ENCODE results near the gene CACNB4.

The CACNB4 gene

GRCh38 chr2:151789055-151789834, 309.6 kb downstream of the CACNB4 start:
- no peak overlapping the region for H2BK120ac ChIP-seq (ENCODE audit: low read depth, low read length)
- H3K9ac ChIP-seq (ENCODE audit: low read length): no peak overlapping the region
- H2AFZ ChIP-seq (ENCODE audit: low read depth, low read length): no peak overlapping the region
- H3K23ac ChIP-seq (ENCODE audit: low read length in 2 of 2): no peak overlapping the region
- H3K36me3 ChIP-seq (ENCODE audit: control insufficient read depth in 1 of 2, insufficient read depth in 2 of 2, low read depth in 1 of 2, low read length in 2 of 2): peaks cover 12 to 35% of the 10 kb centered on the region in 2 experiments
- no peak overlapping the region for H2AK5ac ChIP-seq (ENCODE audit: low read length, severe bottlenecking)
- WGBS: 96% methylated on average over 3 of the region's 4 CpGs
- H4K91ac ChIP-seq (ENCODE audit: low read length): no peak overlapping the region
- peaks cover 3% of the 10 kb centered on the region for H3K79me1 ChIP-seq (replicated peaks; ENCODE audit: low read length, poor library complexity, severe bottlenecking)
- no peak for DNase-seq
- no peak overlapping the region for H3K27ac ChIP-seq (ENCODE audit: low read length, poor library complexity, severe bottlenecking)
- no peaks in the 10 kb centered on the region for H3K27me3 ChIP-seq (ENCODE audit: control insufficient read depth in 1 of 2, insufficient read depth in 1 of 2, low read length in 2 of 2)
- no peak overlapping the region for H3K18ac ChIP-seq (ENCODE audit: low read depth in 1 of 2, low read length in 2 of 2)
- no peak overlapping the region for H2BK5ac ChIP-seq (ENCODE audit: low read depth, low read length, poor library complexity, severe bottlenecking)
- no peak overlapping the region for H2BK15ac ChIP-seq (ENCODE audit: low read depth, poor library complexity, severe bottlenecking)
- H3K9me3 ChIP-seq (ENCODE audit: control insufficient read depth, low read length): no peaks in the 10 kb centered on the region
- no peak overlapping the region for H4K8ac ChIP-seq (ENCODE audit: low read length)
- H3K4me1 ChIP-seq (ENCODE audit: control insufficient read depth, insufficient read depth, low read depth, low read length): no peaks in the 10 kb centered on the region
- H3K4me2 ChIP-seq (ENCODE audit: low read length, poor library complexity, severe bottlenecking): no peak overlapping the region
- no peak overlapping the region for H2BK12ac ChIP-seq (ENCODE audit: low read length in 2 of 2)
- no peak overlapping the region for H3K4me3 ChIP-seq (ENCODE audit: insufficient read depth in 1 of 2, low read depth in 1 of 2, low read length in 2 of 2)
- H3K14ac ChIP-seq (ENCODE audit: low read length in 2 of 2): no peak overlapping the region
- no peak overlapping the region for H3K4ac ChIP-seq (ENCODE audit: low read depth in 1 of 2, low read length in 2 of 2)

DNA sequence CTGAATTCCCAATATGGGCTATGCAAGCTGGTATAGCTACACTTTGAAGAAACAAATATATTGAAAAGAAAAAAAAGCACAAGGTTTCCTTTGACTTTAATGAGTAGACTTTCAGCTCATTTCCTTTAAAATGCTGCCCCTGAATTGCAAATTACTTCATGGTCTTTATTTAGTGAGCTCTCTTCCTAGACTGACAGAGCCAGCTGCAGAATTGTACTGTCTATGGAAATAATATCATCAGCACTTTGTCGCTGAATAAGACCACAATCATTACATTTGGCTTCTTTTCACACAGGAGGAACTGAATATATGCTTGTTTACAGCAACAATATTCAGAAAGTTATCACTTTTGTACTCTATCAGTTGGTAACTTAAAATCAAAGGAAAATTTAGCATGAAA, 312.4 kb downstream of the CACNB4 start:
- Histone ChIP-seq H3K27me3 (ENCODE audit: control insufficient read depth in 1 of 2, insufficient read depth in 1 of 2, low read length in 2 of 2) (no peaks in the 10 kb centered on the region), H3K4ac (ENCODE audit: low read depth in 1 of 2, low read length in 2 of 2) (no peak overlapping the region), H3K4me1 (ENCODE audit: control insufficient read depth, insufficient read depth, low read depth, low read length) (no peaks in the 10 kb centered on the region), H2BK12ac (ENCODE audit: low read length in 2 of 2) (no peak overlapping the region), H4K8ac (ENCODE audit: low read length) (no peak overlapping the region), H3K4me2 (ENCODE audit: low read length, poor library complexity, severe bottlenecking) (no peak overlapping the region), H3K4me3 (ENCODE audit: insufficient read depth in 1 of 2, low read depth in 1 of 2, low read length in 2 of 2) (no peak overlapping the region), H3K36me3 (ENCODE audit: control insufficient read depth in 1 of 2, insufficient read depth in 2 of 2, low read depth in 1 of 2, low read length in 2 of 2) (peaks cover 9 to 34% of the 10 kb centered on the region in 2 experiments), H3K27ac (ENCODE audit: low read length, poor library complexity, severe bottlenecking) (no peak overlapping the region), H3K18ac (ENCODE audit: low read depth in 1 of 2, low read length in 2 of 2) (no peak overlapping the region), H2BK120ac (ENCODE audit: low read depth, low read length) (no peak overlapping the region), H3K23ac (ENCODE audit: low read length in 2 of 2) (no peak overlapping the region), H2BK5ac (ENCODE audit: low read depth, low read length, poor library complexity, severe bottlenecking) (no peak overlapping the region), H2AFZ (ENCODE audit: low read depth, low read length) (no peak overlapping the region), H3K9me3 (ENCODE audit: control insufficient read depth, low read length) (no peaks in the 10 kb centered on the region), H4K91ac (ENCODE audit: low read length) (no peak overlapping the region), H3K79me1 (replicated peaks; ENCODE audit: low read length, poor library complexity, severe bottlenecking) (no peaks in the 10 kb centered on the region), H3K9ac (ENCODE audit: low read length) (no peak overlapping the region), H2BK15ac (ENCODE audit: low read depth, poor library complexity, severe bottlenecking) (no peak overlapping the region), H3K14ac (ENCODE audit: low read length in 2 of 2) (no peak overlapping the region), H2AK5ac (ENCODE audit: low read length, severe bottlenecking) (no peak overlapping the region)
- WGBS: 100% methylated on average over 1 of the region's 1 CpG
- DNase-seq: no peak

DNA sequence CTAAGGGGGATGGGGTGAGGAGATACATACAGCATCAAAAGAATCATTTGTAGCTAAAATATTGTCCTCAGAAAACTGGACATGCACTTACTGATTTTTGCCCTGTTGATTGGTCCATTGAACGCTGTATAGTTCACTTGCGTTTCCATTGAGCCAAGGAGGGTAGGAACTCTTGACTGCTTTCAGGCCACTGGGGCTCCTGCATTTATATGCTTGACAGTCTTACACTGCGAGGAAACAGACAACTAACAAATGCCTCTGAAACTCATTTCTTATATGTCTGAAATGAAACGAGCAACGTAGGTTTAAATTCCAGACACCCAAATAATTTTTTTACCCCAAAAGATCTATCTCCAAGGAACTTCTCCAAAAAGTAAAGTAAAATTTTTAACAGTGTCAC, 312.8 kb downstream of the CACNB4 start:
- H2AK5ac ChIP-seq (ENCODE audit: low read length, severe bottlenecking): no peak overlapping the region
- H3K27ac ChIP-seq (ENCODE audit: low read length, poor library complexity, severe bottlenecking): no peak overlapping the region
- H3K4me2 ChIP-seq (ENCODE audit: low read length, poor library complexity, severe bottlenecking): no peak overlapping the region
- no peak overlapping the region for H3K9ac ChIP-seq (ENCODE audit: low read length)
- H3K14ac ChIP-seq (ENCODE audit: low read length in 2 of 2): no peak overlapping the region
- H3K4ac ChIP-seq (ENCODE audit: low read depth in 1 of 2, low read length in 2 of 2): no peak overlapping the region
- 98% methylated on average over 5 of the region's 5 CpGs for WGBS
- no peak overlapping the region for H3K23ac ChIP-seq (ENCODE audit: low read length in 2 of 2)
- no peak overlapping the region for H3K18ac ChIP-seq (ENCODE audit: low read depth in 1 of 2, low read length in 2 of 2)
- H2BK15ac ChIP-seq (ENCODE audit: low read depth, poor library complexity, severe bottlenecking): no peak overlapping the region
- H2BK120ac ChIP-seq (ENCODE audit: low read depth, low read length): no peak overlapping the region
- no peaks in the 10 kb centered on the region for H3K27me3 ChIP-seq (ENCODE audit: control insufficient read depth in 1 of 2, insufficient read depth in 1 of 2, low read length in 2 of 2)
- H3K4me3 ChIP-seq (ENCODE audit: insufficient read depth in 1 of 2, low read depth in 1 of 2, low read length in 2 of 2): no peak overlapping the region
- H4K91ac ChIP-seq (ENCODE audit: low read length): no peak overlapping the region
- H2AFZ ChIP-seq (ENCODE audit: low read depth, low read length): no peak overlapping the region
- H3K4me1 ChIP-seq (ENCODE audit: control insufficient read depth, insufficient read depth, low read depth, low read length): no peaks in the 10 kb centered on the region
- no peak overlapping the region for H2BK12ac ChIP-seq (ENCODE audit: low read length in 2 of 2)
- no peak overlapping the region for H2BK5ac ChIP-seq (ENCODE audit: low read depth, low read length, poor library complexity, severe bottlenecking)
- peaks cover 9 to 33% of the 10 kb centered on the region in 2 experiments for H3K36me3 ChIP-seq (ENCODE audit: control insufficient read depth in 1 of 2, insufficient read depth in 2 of 2, low read depth in 1 of 2, low read length in 2 of 2)
- no peaks in the 10 kb centered on the region for H3K9me3 ChIP-seq (ENCODE audit: control insufficient read depth, low read length)
- H3K79me1 ChIP-seq (replicated peaks; ENCODE audit: low read length, poor library complexity, severe bottlenecking): no peaks in the 10 kb centered on the region
- no peak overlapping the region for H4K8ac ChIP-seq (ENCODE audit: low read length)
- DNase-seq: no peak

DNA sequence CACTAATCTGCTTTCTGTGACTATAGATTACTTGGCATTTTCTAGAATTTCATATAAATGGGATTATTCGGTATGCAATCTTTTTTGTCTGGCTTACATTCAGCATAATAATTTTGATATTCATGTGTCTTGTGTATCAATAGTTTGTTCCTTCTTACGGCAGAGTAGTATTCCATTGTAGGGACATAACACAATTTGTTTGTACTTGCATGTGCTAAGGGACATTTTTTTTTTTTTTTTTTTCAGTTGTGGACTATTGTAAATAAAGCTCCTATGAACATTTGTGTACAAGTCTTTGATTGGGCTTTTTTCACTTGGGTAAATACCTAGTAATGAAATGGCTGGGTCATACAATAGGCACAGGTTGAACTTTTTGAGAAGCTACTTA, 315.7 kb downstream of the CACNB4 start:
- no peak overlapping the region for H2AFZ ChIP-seq (ENCODE audit: low read depth, low read length)
- no peak overlapping the region for H3K23ac ChIP-seq (ENCODE audit: low read length in 2 of 2)
- H3K4me1 ChIP-seq (ENCODE audit: control insufficient read depth, insufficient read depth, low read depth, low read length): no peaks in the 10 kb centered on the region
- no peak overlapping the region for H4K8ac ChIP-seq (ENCODE audit: low read length)
- no peak overlapping the region for H2BK12ac ChIP-seq (ENCODE audit: low read length in 2 of 2)
- H3K4ac ChIP-seq (ENCODE audit: low read depth in 1 of 2, low read length in 2 of 2): no peak overlapping the region
- no peak overlapping the region for H2AK5ac ChIP-seq (ENCODE audit: low read length, severe bottlenecking)
- no peak for DNase-seq
- no peak overlapping the region for H3K9ac ChIP-seq (ENCODE audit: low read length)
- no peak overlapping the region for H3K4me2 ChIP-seq (ENCODE audit: low read length, poor library complexity, severe bottlenecking)
- 100% methylated on average over 1 of the region's 2 CpGs for WGBS
- peaks cover 6 to 33% of the 10 kb centered on the region in 2 experiments for H3K36me3 ChIP-seq (ENCODE audit: control insufficient read depth in 1 of 2, insufficient read depth in 2 of 2, low read depth in 1 of 2, low read length in 2 of 2)
- H3K27me3 ChIP-seq (ENCODE audit: control insufficient read depth in 1 of 2, insufficient read depth in 1 of 2, low read length in 2 of 2): no peaks in the 10 kb centered on the region
- no peak overlapping the region for H2BK15ac ChIP-seq (ENCODE audit: low read depth, poor library complexity, severe bottlenecking)
- no peak overlapping the region for H3K27ac ChIP-seq (ENCODE audit: low read length, poor library complexity, severe bottlenecking)
- no peak overlapping the region for H3K18ac ChIP-seq (ENCODE audit: low read depth in 1 of 2, low read length in 2 of 2)
- no peak overlapping the region for H2BK5ac ChIP-seq (ENCODE audit: low read depth, low read length, poor library complexity, severe bottlenecking)
- no peaks in the 10 kb centered on the region for H3K79me1 ChIP-seq (replicated peaks; ENCODE audit: low read length, poor library complexity, severe bottlenecking)
- no peak overlapping the region for H3K14ac ChIP-seq (ENCODE audit: low read length in 2 of 2)
- H4K91ac ChIP-seq (ENCODE audit: low read length): no peak overlapping the region
- no peak overlapping the region for H3K4me3 ChIP-seq (ENCODE audit: insufficient read depth in 1 of 2, low read depth in 1 of 2, low read length in 2 of 2)
- H3K9me3 ChIP-seq (ENCODE audit: control insufficient read depth, low read length): no peaks in the 10 kb centered on the region
- H2BK120ac ChIP-seq (ENCODE audit: low read depth, low read length): no peak overlapping the region

Measured in mesenchymal stem cell (in vitro differentiated cells and primary cell).